GM12878 (cell line): ENCODE data around the gene RAB3B. TPM values are rescaled to one million over a fixed set of nuclear protein-coding genes. Genes with fewer than 3 reads are reported as not detected.
A peak's percentile ranks its signal among the peaks of the same experiment; 100 is the strongest.

Source experiments
- CREB1 ChIP-seq: IDR thresholded peaks from 2 replicates; pipeline ENCODE4 v1.6.1; 2012; ENCODE audit warnings: low read depth, mild to moderate bottlenecking, inconsistent platforms
- FOXK2 ChIP-seq: fragments of 450-650 bp; IDR thresholded peaks from 2 replicates; pipeline ENCODE4 v1.6.1; 2017; ENCODE audit warnings: mild to moderate bottlenecking, moderate library complexity
- GATAD2B ChIP-seq: fragments of 450-650 bp; conservative IDR thresholded peaks from 2 replicates; pipeline ENCODE4 v1.6.1; 2017; ENCODE audit warnings: low read depth, mild to moderate bottlenecking, moderate library complexity
- KLF5 ChIP-seq: fragments of 450-650 bp; IDR thresholded peaks from 2 replicates; pipeline ENCODE4 v1.6.1; 2014; ENCODE audit warnings: mild to moderate bottlenecking; ENCODE audit not compliant: partially characterized antibody
- MEF2B ChIP-seq: fragments of 450-650 bp; IDR thresholded peaks from 2 replicates; pipeline ENCODE4 v1.6.1; 2018; ENCODE audit warnings: mild to moderate bottlenecking, moderate library complexity; ENCODE audit not compliant: partially characterized antibody, poor library complexity, severe bottlenecking
- RAD21 ChIP-seq: IDR thresholded peaks from 2 replicates; pipeline ENCODE4 v1.6.1; 2011; ENCODE audit warnings: mild to moderate bottlenecking, low read depth, low read length, moderate library complexity; ENCODE audit not compliant: insufficient read depth
- SMAD1 ChIP-seq: fragments of 450-650 bp; IDR thresholded peaks from 2 replicates; pipeline ENCODE4 v1.6.1; 2018; ENCODE audit warnings: mild to moderate bottlenecking, low read depth; ENCODE audit not compliant: partially characterized antibody
- SREBF1 ChIP-seq: IDR thresholded peaks from 2 replicates; pipeline ENCODE4 v1.6.1; 2012; ENCODE audit warnings: mild to moderate bottlenecking, low read length
- STAT1 ChIP-seq: fragments of 450-650 bp; conservative IDR thresholded peaks from 2 replicates; pipeline ENCODE4 v1.6.1; 2014; ENCODE audit warnings: antibody characterized with exemption, mild to moderate bottlenecking
- TARDBP ChIP-seq: IDR thresholded peaks from 2 replicates; pipeline ENCODE4 v1.6.1; 2016; ENCODE audit warnings: borderline replicate concordance
- YBX1 ChIP-seq: fragments of 450-650 bp; IDR thresholded peaks from 2 replicates; pipeline ENCODE4 v1.6.1; 2016; ENCODE audit warnings: antibody characterized with exemption
- YY1 ChIP-seq: IDR thresholded peaks from 2 replicates; pipeline ENCODE4 v1.6.1; 2011; ENCODE audit warnings: low read depth, mild to moderate bottlenecking, low read length
- ZNF622 ChIP-seq: fragments of 450-650 bp; IDR thresholded peaks from 2 replicates; pipeline ENCODE4 v1.6.1; 2017; ENCODE audit warnings: mild to moderate bottlenecking, inconsistent platforms
- ZSCAN29 ChIP-seq: fragments of 450-650 bp; IDR thresholded peaks from 2 replicates; pipeline ENCODE4 v1.6.1; 2017; ENCODE audit warnings: mild to moderate bottlenecking, moderate library complexity
- polyA plus RNA-seq, 11 experiments: library from polyadenylated mRNA; depleted of rRNA in 4 of 11; unstranded in 6 of 11; stranded (reverse) in 5 of 11; fragments of >200 nt; fragmentation: Nextera tagmentation in 4 of 11; fragmentation: Illumina TruSeq in 1 of 11; extraction: Ambion mirVana in 4 of 11; extraction: Trizol in 1 of 11; gene quantifications; 1 replicate in 1 of 11; 2 replicates in 10 of 11; pipeline versions ENCODE4 v1.2.1 to v1.2.3, GENCODE V29; 2011 to 2016; ENCODE audit warnings: inconsistent platforms in 2 of 11, missing spikeins in 2 of 11, low read depth in 1 of 11
- total RNA-seq, 4 experiments: library from RNA; depleted of rRNA in 3 of 4; stranded (reverse); fragments of >200 nt in 3 of 4; fragmentation: Illumina TruSeq in 1 of 4; extraction: Trizol in 1 of 4; gene quantifications; 2 replicates each; pipeline versions ENCODE4 v1.2.1 to v1.2.3, GENCODE V29; 2013 to 2021
- TF ChIP-seq, protein P1 (sequence below): fragments of 450-650 bp; IDR thresholded peaks from 2 replicates; pipeline ENCODE4 v1.6.1; 2017; ENCODE audit warnings: mild to moderate bottlenecking
- TF ChIP-seq, protein P2 (sequence below): IDR thresholded peaks from 2 replicates; pipeline ENCODE4 v1.6.1; 2012; ENCODE audit warnings: improper control_type of control experiment, low read depth, low read length; ENCODE audit not compliant: insufficient replicate concordance
- TF ChIP-seq, protein P3 (sequence below): fragments of 450-650 bp; IDR thresholded peaks from 2 replicates; pipeline ENCODE4 v1.6.1; 2014; ENCODE audit warnings: mild to moderate bottlenecking
- TF ChIP-seq, protein P4 (sequence below): fragments of 450-650 bp; formaldehyde crosslinking; IDR thresholded peaks from 2 replicates; pipeline ENCODE4 v1.4.0; 2020; ENCODE audit warnings: mild to moderate bottlenecking, moderate library complexity
- TF ChIP-seq, protein P5 (sequence below): fragments of 150-350 bp; IDR thresholded peaks from 2 replicates; pipeline ENCODE4 v1.6.1; 2014; ENCODE audit warnings: mild to moderate bottlenecking, low read depth, low read length

The RAB3B gene
- total and polyA plus RNA-seq, 10 of the 15 experiments (the other 5 are each of a cell fraction or from before 2014, with no cell fraction given) = 0.05 to 0.32 (median 0.24) TPM

DNA sequence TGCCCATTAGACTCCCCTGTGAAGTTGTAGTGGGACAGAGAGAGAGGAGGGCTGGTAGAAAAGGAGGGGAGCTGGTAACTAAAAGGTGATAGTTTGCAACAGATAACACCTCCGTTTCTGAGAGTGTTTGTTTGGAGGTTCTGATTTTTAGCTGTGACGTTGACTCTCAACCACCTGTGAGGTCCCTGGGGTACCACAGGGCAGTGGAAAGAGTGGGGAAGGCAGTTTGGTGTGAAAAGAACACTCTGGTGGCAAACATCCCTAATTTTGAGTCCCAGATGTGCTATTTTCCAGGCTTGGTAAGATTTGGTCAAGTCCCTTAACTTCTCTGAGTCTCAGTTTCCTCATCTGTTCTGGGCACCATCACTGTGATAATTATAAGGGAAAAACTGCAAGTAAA is 29.3 kb downstream of the RAB3B start (continued):
- TF ChIP-seq FOXK2 (no peak), STAT1 (no peak), MEF2B (peak; percentile 87), ZNF622 (no peak), KLF5 (no peak), CREB1 (no peak), RAD21 (no peak), TARDBP (no peak), YBX1 (no peak), SREBF1 (no peak), GATAD2B (no peak), SMAD1 (peak; percentile 40), YY1 (no peak), ZSCAN29 (no peak)
- TF ChIP-seq, protein P1, sequence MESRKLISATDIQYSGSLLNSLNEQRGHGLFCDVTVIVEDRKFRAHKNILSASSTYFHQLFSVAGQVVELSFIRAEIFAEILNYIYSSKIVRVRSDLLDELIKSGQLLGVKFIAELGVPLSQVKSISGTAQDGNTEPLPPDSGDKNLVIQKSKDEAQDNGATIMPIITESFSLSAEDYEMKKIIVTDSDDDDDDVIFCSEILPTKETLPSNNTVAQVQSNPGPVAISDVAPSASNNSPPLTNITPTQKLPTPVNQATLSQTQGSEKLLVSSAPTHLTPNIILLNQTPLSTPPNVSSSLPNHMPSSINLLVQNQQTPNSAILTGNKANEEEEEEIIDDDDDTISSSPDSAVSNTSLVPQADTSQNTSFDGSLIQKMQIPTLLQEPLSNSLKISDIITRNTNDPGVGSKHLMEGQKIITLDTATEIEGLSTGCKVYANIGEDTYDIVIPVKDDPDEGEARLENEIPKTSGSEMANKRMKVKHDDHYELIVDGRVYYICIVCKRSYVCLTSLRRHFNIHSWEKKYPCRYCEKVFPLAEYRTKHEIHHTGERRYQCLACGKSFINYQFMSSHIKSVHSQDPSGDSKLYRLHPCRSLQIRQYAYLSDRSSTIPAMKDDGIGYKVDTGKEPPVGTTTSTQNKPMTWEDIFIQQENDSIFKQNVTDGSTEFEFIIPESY = no peak
- TF ChIP-seq, protein P2, sequence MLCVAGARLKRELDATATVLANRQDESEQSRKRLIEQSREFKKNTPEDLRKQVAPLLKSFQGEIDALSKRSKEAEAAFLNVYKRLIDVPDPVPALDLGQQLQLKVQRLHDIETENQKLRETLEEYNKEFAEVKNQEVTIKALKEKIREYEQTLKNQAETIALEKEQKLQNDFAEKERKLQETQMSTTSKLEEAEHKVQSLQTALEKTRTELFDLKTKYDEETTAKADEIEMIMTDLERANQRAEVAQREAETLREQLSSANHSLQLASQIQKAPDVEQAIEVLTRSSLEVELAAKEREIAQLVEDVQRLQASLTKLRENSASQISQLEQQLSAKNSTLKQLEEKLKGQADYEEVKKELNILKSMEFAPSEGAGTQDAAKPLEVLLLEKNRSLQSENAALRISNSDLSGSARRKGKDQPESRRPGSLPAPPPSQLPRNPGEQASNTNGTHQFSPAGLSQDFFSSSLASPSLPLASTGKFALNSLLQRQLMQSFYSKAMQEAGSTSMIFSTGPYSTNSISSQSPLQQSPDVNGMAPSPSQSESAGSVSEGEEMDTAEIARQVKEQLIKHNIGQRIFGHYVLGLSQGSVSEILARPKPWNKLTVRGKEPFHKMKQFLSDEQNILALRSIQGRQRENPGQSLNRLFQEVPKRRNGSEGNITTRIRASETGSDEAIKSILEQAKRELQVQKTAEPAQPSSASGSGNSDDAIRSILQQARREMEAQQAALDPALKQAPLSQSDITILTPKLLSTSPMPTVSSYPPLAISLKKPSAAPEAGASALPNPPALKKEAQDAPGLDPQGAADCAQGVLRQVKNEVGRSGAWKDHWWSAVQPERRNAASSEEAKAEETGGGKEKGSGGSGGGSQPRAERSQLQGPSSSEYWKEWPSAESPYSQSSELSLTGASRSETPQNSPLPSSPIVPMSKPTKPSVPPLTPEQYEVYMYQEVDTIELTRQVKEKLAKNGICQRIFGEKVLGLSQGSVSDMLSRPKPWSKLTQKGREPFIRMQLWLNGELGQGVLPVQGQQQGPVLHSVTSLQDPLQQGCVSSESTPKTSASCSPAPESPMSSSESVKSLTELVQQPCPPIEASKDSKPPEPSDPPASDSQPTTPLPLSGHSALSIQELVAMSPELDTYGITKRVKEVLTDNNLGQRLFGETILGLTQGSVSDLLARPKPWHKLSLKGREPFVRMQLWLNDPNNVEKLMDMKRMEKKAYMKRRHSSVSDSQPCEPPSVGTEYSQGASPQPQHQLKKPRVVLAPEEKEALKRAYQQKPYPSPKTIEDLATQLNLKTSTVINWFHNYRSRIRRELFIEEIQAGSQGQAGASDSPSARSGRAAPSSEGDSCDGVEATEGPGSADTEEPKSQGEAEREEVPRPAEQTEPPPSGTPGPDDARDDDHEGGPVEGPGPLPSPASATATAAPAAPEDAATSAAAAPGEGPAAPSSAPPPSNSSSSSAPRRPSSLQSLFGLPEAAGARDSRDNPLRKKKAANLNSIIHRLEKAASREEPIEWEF = no peak
- TF ChIP-seq, protein P3, sequence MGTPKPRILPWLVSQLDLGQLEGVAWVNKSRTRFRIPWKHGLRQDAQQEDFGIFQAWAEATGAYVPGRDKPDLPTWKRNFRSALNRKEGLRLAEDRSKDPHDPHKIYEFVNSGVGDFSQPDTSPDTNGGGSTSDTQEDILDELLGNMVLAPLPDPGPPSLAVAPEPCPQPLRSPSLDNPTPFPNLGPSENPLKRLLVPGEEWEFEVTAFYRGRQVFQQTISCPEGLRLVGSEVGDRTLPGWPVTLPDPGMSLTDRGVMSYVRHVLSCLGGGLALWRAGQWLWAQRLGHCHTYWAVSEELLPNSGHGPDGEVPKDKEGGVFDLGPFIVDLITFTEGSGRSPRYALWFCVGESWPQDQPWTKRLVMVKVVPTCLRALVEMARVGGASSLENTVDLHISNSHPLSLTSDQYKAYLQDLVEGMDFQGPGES = no peak
- TF ChIP-seq, protein P4, sequence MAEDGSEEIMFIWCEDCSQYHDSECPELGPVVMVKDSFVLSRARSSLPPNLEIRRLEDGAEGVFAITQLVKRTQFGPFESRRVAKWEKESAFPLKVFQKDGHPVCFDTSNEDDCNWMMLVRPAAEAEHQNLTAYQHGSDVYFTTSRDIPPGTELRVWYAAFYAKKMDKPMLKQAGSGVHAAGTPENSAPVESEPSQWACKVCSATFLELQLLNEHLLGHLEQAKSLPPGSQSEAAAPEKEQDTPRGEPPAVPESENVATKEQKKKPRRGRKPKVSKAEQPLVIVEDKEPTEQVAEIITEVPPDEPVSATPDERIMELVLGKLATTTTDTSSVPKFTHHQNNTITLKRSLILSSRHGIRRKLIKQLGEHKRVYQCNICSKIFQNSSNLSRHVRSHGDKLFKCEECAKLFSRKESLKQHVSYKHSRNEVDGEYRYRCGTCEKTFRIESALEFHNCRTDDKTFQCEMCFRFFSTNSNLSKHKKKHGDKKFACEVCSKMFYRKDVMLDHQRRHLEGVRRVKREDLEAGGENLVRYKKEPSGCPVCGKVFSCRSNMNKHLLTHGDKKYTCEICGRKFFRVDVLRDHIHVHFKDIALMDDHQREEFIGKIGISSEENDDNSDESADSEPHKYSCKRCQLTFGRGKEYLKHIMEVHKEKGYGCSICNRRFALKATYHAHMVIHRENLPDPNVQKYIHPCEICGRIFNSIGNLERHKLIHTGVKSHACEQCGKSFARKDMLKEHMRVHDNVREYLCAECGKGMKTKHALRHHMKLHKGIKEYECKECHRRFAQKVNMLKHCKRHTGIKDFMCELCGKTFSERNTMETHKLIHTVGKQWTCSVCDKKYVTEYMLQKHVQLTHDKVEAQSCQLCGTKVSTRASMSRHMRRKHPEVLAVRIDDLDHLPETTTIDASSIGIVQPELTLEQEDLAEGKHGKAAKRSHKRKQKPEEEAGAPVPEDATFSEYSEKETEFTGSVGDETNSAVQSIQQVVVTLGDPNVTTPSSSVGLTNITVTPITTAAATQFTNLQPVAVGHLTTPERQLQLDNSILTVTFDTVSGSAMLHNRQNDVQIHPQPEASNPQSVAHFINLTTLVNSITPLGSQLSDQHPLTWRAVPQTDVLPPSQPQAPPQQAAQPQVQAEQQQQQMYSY (CRISPR knock-in tag) = no peak
- TF ChIP-seq, protein P5, sequence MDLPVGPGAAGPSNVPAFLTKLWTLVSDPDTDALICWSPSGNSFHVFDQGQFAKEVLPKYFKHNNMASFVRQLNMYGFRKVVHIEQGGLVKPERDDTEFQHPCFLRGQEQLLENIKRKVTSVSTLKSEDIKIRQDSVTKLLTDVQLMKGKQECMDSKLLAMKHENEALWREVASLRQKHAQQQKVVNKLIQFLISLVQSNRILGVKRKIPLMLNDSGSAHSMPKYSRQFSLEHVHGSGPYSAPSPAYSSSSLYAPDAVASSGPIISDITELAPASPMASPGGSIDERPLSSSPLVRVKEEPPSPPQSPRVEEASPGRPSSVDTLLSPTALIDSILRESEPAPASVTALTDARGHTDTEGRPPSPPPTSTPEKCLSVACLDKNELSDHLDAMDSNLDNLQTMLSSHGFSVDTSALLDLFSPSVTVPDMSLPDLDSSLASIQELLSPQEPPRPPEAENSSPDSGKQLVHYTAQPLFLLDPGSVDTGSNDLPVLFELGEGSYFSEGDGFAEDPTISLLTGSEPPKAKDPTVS = no peak
